Sigmoid colon (tissue), 7 donors: ENCODE data around the gene SLC28A1. TPM values are rescaled to one million over a fixed set of nuclear protein-coding genes. Genes with fewer than 3 reads are reported as not detected.

Experiments
- DNase-seq: peaks from one replicate; pipeline ENCODE4 v3.0.0-alpha.2; 2019
- H3K27ac ChIP-seq, 4 donors: fragments of 200-600 bp; sonication (generic); one replicate each; pipeline ENCODE4 v1.5.1; 2016 to 2019; ENCODE audit warnings: mild to moderate bottlenecking in 1 of 4
- H3K27me3 ChIP-seq, 3 donors: fragments of 200-600 bp; sonication (generic); one replicate each; pipeline ENCODE4 v1.5.1; 2019; ENCODE audit warnings: mild to moderate bottlenecking in 1 of 3
- H3K36me3 ChIP-seq, 4 donors: fragments of 200-600 bp; sonication (generic); one replicate each; pipeline ENCODE4 v1.5.1; 2016 to 2019
- H3K4me1 ChIP-seq, 4 donors: fragments of 200-600 bp; sonication (generic); one replicate each; pipeline ENCODE4 v1.5.1; 2017 to 2019
- H3K4me3 ChIP-seq, 4 donors: fragments of 200-600 bp; sonication (generic); one replicate each; pipeline ENCODE4 v1.5.1; 2017 to 2019; ENCODE audit warnings: mild to moderate bottlenecking in 2 of 4, moderate library complexity in 1 of 4
- H3K9me3 ChIP-seq, 4 donors: fragments of 200-600 bp in 3 of 4; sonication (generic) in 3 of 4; one replicate each; pipeline versions ENCODE4 v1.5.1 to v1.6.1; 2013 to 2019
- EP300 ChIP-seq, 4 donors: sonication (generic); formaldehyde crosslinking; IDR thresholded peaks; one replicate each; pipeline ENCODE4 v1.6.1; 2017; ENCODE audit warnings: antibody characterized with exemption in 4 of 4
- POLR2A ChIP-seq, 2 donors: fragments of 450-650 bp; IDR thresholded peaks; one replicate each; pipeline ENCODE4 v1.6.1; 2016; ENCODE audit warnings: antibody characterized with exemption in 2 of 2, mild to moderate bottlenecking in 2 of 2, moderate library complexity in 2 of 2
- POLR2AphosphoS5 ChIP-seq, 4 donors: sonication (generic); formaldehyde crosslinking; IDR thresholded peaks; one replicate each; pipeline ENCODE4 v1.6.1; 2017; ENCODE audit warnings: antibody characterized with exemption in 4 of 4
- WGBS, 2 donors: extraction: QIAGEN DNeasy Blood & Tissue Kit; methylation state at CpG; one replicate each; pipeline ENCODE4 v1.1.7; 2013; 5-methylcytosine and 5-hydroxymethylcytosine counted together
- intact Hi-C: fragments of 100-400 bp; cut with DNase I; formaldehyde crosslinking; loops from one replicate; pipeline ENCODE4 v1.15.1; 2023
- polyA plus RNA-seq, 3 donors: library from polyadenylated mRNA; stranded (reverse); fragments of 200-250 nt; gene quantifications; one replicate each; pipeline ENCODE4 v1.2.3, GENCODE V29; 2013
- total RNA-seq, 4 donors: library from RNA; depleted of rRNA; stranded (reverse); fragments of >200 nt; gene quantifications; one replicate each; pipeline ENCODE4 v1.1.0, GENCODE V29; 2016
- TF ChIP-seq, protein P1 (sequence below), 4 experiments: fragments of 450-650 bp in 3 of 4; fragments of 200-600 bp in 1 of 4; IDR thresholded peaks; one replicate each; pipeline ENCODE4 v1.5.1; 2016 to 2019; ENCODE audit warnings: antibody characterized with exemption in 4 of 4, mild to moderate bottlenecking in 3 of 4, moderate library complexity in 2 of 4
- donor health status: healthy with polysubstance abuse.
- donor health status: Bipolar disorder and iron deficiency.
- donor health status: healthy.

SLC28A1 gene
- total and polyA plus RNA-seq, 7 donors: not detected

DNA sequence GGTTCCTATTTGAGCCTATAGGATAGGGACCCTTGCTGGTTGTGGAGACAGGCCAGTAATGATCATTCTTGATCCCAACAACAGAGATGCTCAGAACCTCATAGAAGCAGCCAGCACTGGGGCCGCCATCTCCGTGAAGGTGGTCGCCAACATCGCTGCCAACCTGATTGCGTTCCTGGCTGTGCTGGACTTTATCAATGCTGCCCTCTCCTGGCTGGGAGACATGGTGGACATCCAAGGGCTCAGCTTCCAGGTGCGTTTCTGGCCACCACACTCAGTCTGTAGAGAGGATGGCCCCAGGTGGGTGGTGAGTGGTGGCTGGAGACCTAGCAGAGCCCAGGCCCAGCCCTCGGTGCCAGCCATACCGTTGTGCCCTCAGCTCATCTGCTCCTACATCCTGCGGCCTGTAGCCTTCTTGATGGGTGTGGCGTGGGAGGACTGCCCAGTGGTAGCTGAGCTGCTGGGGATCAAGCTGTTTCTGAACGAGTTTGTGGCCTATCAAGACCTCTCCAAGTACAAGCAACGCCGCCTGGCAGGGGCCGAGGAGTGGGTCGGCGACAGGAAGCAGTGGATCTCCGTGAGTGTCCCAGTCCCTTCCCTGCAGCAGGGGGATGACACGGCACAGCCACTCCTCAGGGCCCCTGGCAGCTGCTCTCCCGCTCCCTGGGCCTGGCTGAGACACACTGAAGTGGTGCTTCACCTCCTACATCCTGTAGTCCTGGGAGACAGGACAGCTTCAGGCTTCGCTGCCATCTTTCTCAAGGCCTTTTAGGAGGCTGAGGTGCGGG, 50.7 kb downstream of the SLC28A1 start:
- Histone ChIP-seq H3K4me3 (no peak overlapping the region), H3K9me3 (no peaks in the 10 kb centered on the region), H3K27me3 (no peaks in the 10 kb centered on the region), H3K4me1 (no peaks in the 10 kb centered on the region), H3K27ac (no peak overlapping the region), H3K36me3 (no peaks in the 10 kb centered on the region)
- peak; percentile 53 for DNase-seq
- WGBS, 2 donors: 87 to 89% methylated on average over 21 of the region's 21 CpGs
- TF ChIP-seq EP300 (IDR thresholded peaks at IDR 0.05): no peak
- TF ChIP-seq, protein P1, sequence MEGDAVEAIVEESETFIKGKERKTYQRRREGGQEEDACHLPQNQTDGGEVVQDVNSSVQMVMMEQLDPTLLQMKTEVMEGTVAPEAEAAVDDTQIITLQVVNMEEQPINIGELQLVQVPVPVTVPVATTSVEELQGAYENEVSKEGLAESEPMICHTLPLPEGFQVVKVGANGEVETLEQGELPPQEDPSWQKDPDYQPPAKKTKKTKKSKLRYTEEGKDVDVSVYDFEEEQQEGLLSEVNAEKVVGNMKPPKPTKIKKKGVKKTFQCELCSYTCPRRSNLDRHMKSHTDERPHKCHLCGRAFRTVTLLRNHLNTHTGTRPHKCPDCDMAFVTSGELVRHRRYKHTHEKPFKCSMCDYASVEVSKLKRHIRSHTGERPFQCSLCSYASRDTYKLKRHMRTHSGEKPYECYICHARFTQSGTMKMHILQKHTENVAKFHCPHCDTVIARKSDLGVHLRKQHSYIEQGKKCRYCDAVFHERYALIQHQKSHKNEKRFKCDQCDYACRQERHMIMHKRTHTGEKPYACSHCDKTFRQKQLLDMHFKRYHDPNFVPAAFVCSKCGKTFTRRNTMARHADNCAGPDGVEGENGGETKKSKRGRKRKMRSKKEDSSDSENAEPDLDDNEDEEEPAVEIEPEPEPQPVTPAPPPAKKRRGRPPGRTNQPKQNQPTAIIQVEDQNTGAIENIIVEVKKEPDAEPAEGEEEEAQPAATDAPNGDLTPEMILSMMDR (IDR thresholded peaks at IDR 0.05): no peak
- TF ChIP-seq POLR2AphosphoS5 (IDR thresholded peaks at IDR 0.05): no peak
- TF ChIP-seq POLR2A (IDR thresholded peaks at IDR 0.05): no peak
- intact Hi-C loops: no loop called here

DNA sequence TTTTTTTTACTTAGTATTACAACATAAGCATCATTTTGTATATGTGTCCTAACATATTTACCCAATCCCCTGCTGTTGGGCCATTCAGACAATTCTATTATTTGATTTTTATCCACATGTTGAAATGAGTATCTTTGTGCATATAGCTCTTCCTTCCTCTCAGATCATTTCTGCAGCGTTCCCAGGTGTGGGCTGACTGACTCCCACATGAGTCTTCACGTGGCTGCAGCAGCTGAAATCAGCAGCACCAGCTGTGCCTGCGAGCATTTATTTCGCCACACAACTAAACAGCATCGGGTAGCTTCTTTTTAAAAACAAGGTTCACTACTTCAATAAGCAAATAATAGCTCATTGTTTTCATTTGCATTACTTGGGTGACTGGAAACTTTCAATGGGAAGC, 52.7 kb downstream of the SLC28A1 start:
- no peak overlapping the region for H3K4me3 ChIP-seq
- WGBS, 2 donors: 51 to 70% methylated on average over 5 of the region's 5 CpGs
- no peaks in the 10 kb centered on the region for H3K4me1 ChIP-seq
- no peaks in the 10 kb centered on the region for H3K27me3 ChIP-seq
- peak; percentile 9 for DNase-seq
- TF ChIP-seq POLR2AphosphoS5 (IDR thresholded peaks at IDR 0.05) (no peak), EP300 (IDR thresholded peaks at IDR 0.05) (no peak), POLR2A (IDR thresholded peaks at IDR 0.05) (no peak)
- TF ChIP-seq, protein P1 (IDR thresholded peaks at IDR 0.05): no peak
- H3K27ac ChIP-seq: no peak overlapping the region
- intact Hi-C loops: no loop called here
- no peaks in the 10 kb centered on the region for H3K9me3 ChIP-seq
- no peaks in the 10 kb centered on the region for H3K36me3 ChIP-seq

DNA sequence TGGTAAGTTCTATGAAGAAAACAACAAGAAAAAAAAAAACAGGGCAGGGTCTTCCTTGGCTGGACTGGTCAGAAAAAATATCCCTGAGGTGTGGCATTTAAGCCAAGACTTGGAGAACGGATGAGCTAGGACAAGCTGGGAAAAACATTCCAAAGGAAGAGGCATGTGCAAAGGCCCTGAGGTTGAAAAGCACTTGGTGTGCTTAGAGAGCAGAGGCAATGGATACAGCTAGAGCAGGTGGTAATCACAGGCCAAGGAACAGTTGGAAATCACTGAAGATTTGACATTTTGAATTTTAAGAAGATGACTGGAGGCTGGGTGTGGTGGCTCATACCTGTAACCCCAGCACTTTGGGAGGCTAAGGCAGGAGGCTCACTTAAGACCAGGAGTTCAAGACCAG, 54.3 kb downstream of the SLC28A1 start:
- Histone ChIP-seq H3K9me3 (no peaks in the 10 kb centered on the region), H3K4me1 (no peaks in the 10 kb centered on the region), H3K27ac (no peak overlapping the region), H3K36me3 (no peaks in the 10 kb centered on the region), H3K4me3 (no peak overlapping the region), H3K27me3 (no peaks in the 10 kb centered on the region)
- 95% methylated on average over 1 of the region's 1 CpG for WGBS, 2 donors
- intact Hi-C loops: no loop called here
- no peak for DNase-seq
- TF ChIP-seq EP300 (IDR thresholded peaks at IDR 0.05): no peak
- TF ChIP-seq POLR2A (IDR thresholded peaks at IDR 0.05): no peak
- TF ChIP-seq, protein P1 (IDR thresholded peaks at IDR 0.05): no peak
- no peak for TF ChIP-seq POLR2AphosphoS5 (IDR thresholded peaks at IDR 0.05)

DNA sequence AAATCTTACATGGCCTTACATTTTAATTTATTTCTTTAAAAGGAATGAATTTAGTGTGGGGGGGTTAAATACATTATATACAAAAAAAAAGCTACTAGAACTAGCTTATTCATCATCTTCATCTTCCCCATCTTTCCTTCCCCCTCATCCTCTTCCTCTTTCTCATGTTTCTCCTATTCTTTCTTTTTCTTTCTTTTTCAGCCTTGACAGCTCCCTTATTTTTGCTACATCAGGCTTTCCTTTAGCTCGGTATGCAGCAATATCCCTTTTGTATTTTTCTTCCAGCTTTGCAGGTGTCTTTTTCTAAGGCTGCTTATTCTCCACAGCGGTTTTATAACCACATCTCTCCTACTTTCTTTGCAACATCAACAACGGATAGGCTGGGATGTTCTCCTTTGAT, 55.9 kb downstream of the SLC28A1 start:
- Histone ChIP-seq H3K27me3 (no peaks in the 10 kb centered on the region), H3K36me3 (no peaks in the 10 kb centered on the region), H3K4me1 (no peaks in the 10 kb centered on the region), H3K9me3 (no peaks in the 10 kb centered on the region), H3K27ac (no peak overlapping the region), H3K4me3 (no peak overlapping the region)
- DNase-seq: no peak
- WGBS, 2 donors: 74 to 75% methylated on average over 3 of the region's 3 CpGs
- no peak for TF ChIP-seq EP300 (IDR thresholded peaks at IDR 0.05)
- TF ChIP-seq POLR2A (IDR thresholded peaks at IDR 0.05): no peak
- TF ChIP-seq POLR2AphosphoS5 (IDR thresholded peaks at IDR 0.05): no peak
- TF ChIP-seq, protein P1 (IDR thresholded peaks at IDR 0.05): no peak
- intact Hi-C loops: no loop called here

DNA sequence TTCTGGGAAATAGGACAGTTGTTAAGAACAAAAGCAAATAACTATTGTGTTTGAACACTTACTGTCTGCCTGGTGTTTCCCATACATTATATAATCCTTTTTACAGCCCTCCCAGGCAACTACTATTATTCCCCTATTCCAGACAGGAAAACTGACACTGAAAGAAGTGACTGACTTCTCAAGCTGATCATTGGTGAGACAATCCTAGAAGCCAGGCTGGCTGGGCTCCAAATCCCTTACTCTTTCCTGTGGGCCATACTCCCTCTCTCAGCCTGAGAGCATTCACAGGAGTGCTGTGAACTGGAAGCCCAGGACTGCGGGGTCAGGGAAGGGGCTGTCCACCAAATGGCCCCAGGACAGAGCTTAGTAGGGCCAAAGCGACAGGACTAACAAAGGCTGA, 58.0 kb downstream of the SLC28A1 start:
- Histone ChIP-seq H3K27me3 (no peaks in the 10 kb centered on the region), H3K4me1 (no peaks in the 10 kb centered on the region), H3K27ac (no peak overlapping the region), H3K4me3 (no peak overlapping the region), H3K36me3 (no peaks in the 10 kb centered on the region), H3K9me3 (no peaks in the 10 kb centered on the region)
- WGBS, 2 donors: 86 to 89% methylated on average over 2 of the region's 2 CpGs
- TF ChIP-seq POLR2AphosphoS5 (IDR thresholded peaks at IDR 0.05) (no peak), EP300 (IDR thresholded peaks at IDR 0.05) (no peak), POLR2A (IDR thresholded peaks at IDR 0.05) (no peak)
- TF ChIP-seq, protein P1 (IDR thresholded peaks at IDR 0.05): no peak
- DNase-seq: peak; percentile 39
- intact Hi-C loops: no loop called here
